Neural progenitor cell (in vitro differentiated cells): Measurements from ENCODE around the gene HSPA12B. TPM values are rescaled to one million over a fixed set of nuclear protein-coding genes. Genes with fewer than 3 reads are reported as not detected.
A peak's percentile ranks its signal among the peaks of the same experiment; 100 is the strongest.

Experiments used
- DNase-seq: peaks from one replicate; pipeline ENCODE4 v3.0.0-alpha.2; 2016; ENCODE audit warnings: low spot score
- H2AFZ ChIP-seq: fragments of 200-600 bp; sonication (generic); replicated peaks from 2 replicates; pipeline ENCODE4 v1.6.1; 2016; ENCODE audit warnings: antibody characterized with exemption
- H3F3A ChIP-seq: fragments of 200-600 bp; sonication (generic); 2 replicates; pipeline ENCODE4 v1.6.1; 2016; ENCODE audit warnings: antibody characterized with exemption, low read depth
- H3K27ac ChIP-seq: fragments of 200-600 bp; sonication (generic); 2 replicates; pipeline ENCODE4 v1.5.1; 2016; ENCODE audit warnings: mild to moderate bottlenecking
- H3K27me3 ChIP-seq: fragments of 200-600 bp; sonication (generic); 2 replicates; pipeline ENCODE4 v1.6.1; 2016; ENCODE audit warnings: mild to moderate bottlenecking, moderate library complexity
- H3K36me3 ChIP-seq: fragments of 200-600 bp; sonication (generic); 2 replicates; pipeline ENCODE4 v1.5.1; 2016
- H3K4me1 ChIP-seq: fragments of 200-600 bp; sonication (generic); 2 replicates; pipeline ENCODE4 v1.6.1; 2016; ENCODE audit warnings: mixed run types
- H3K4me2 ChIP-seq: fragments of 200-600 bp; sonication (generic); 2 replicates; pipeline ENCODE4 v1.6.1; 2016
- H3K4me3 ChIP-seq: fragments of 200-600 bp; sonication (generic); 2 replicates; pipeline ENCODE4 v1.5.1; 2016
- H3K79me2 ChIP-seq: fragments of 200-600 bp; sonication (generic); 2 replicates; pipeline ENCODE4 v1.6.1; 2016; ENCODE audit warnings: low read depth
- H3K9ac ChIP-seq: fragments of 200-600 bp; sonication (generic); 2 replicates; pipeline ENCODE4 v1.6.1; 2016
- H3K9me3 ChIP-seq: fragments of 200-600 bp; sonication (generic); 2 replicates; pipeline ENCODE4 v1.5.1; 2016; ENCODE audit warnings: low read depth
- H4K20me1 ChIP-seq: fragments of 200-600 bp; sonication (generic); 2 replicates; pipeline ENCODE4 v1.6.1; 2016; ENCODE audit warnings: low read depth
- H3K27ac Mint-ChIP-seq: 3 replicates; pipeline ENCODE4 v1.8.0; 2021; ENCODE audit warnings: mixed read lengths
- H3K27me3 Mint-ChIP-seq: 2 replicates; pipeline ENCODE4 v1.8.0; 2022; ENCODE audit warnings: low read depth, mild to moderate bottlenecking, inconsistent platforms, moderate library complexity, mixed read lengths; ENCODE audit not compliant: insufficient read depth
- H3K36me3 Mint-ChIP-seq: 3 replicates; pipeline ENCODE4 v1.8.0; 2021; ENCODE audit warnings: mixed read lengths
- H3K4me1 Mint-ChIP-seq: 3 replicates; pipeline ENCODE4 v1.8.0; 2021; ENCODE audit warnings: mixed read lengths
- H3K4me3 Mint-ChIP-seq: 3 replicates; pipeline ENCODE4 v1.8.0; 2021; ENCODE audit warnings: mild to moderate bottlenecking, moderate library complexity, mixed read lengths
- H3K9me3 Mint-ChIP-seq: 3 replicates; pipeline ENCODE4 v1.8.0; 2020; ENCODE audit warnings: mixed read lengths
- CTCF ChIP-seq: fragments of 200-600 bp; sonication (generic); IDR thresholded peaks from 2 replicates; pipeline ENCODE4 v1.5.1; 2017; ENCODE audit warnings: antibody characterized with exemption, mild to moderate bottlenecking
- EZH2 ChIP-seq: fragments of 200-600 bp; sonication (generic); IDR thresholded peaks from 2 replicates; pipeline ENCODE4 v1.6.1; 2017; ENCODE audit warnings: antibody characterized with exemption, mild to moderate bottlenecking, moderate library complexity
- EZH2phosphoT487 ChIP-seq: fragments of 200-600 bp; sonication (generic); IDR thresholded peaks from 2 replicates; pipeline ENCODE4 v1.6.1; 2017; ENCODE audit warnings: antibody characterized with exemption
- total RNA-seq: library from RNA; depleted of rRNA; stranded (reverse); fragments of >200 nt; gene quantifications from 2 replicates; pipeline ENCODE4 v1.2.3, GENCODE V29; 2015; ENCODE audit warnings: low replicate concordance

HSPA12B gene
- total RNA-seq, 1 donor from 2014 or later = 0.15 TPM

GRCh38 chr20:3696200-3696599 is 36.3 kb upstream of the HSPA12B start:
- no peaks in the 10 kb centered on the region for H3K79me2 ChIP-seq
- no peak overlapping the region for H3K4me2 ChIP-seq
- H3K4me1 ChIP-seq = no peaks in the 10 kb centered on the region
- no peak overlapping the region for H3K27ac ChIP-seq
- no peaks in the 10 kb centered on the region for H3K36me3 ChIP-seq
- peak; percentile 47 for TF ChIP-seq CTCF
- TF ChIP-seq EZH2phosphoT487 = no peak
- TF ChIP-seq EZH2 = no peak
- no peaks in the 10 kb centered on the region for H3F3A ChIP-seq
- Mint-ChIP-seq H3K27ac (no peak overlapping the region), H3K4me3 (no peak overlapping the region), H3K36me3 (no peaks in the 10 kb centered on the region), H3K9me3 (peaks cover 3% of the 10 kb centered on the region), H3K4me1 (no peaks in the 10 kb centered on the region), H3K27me3 (peaks cover 6% of the 10 kb centered on the region)
- no peak overlapping the region for H2AFZ ChIP-seq
- H3K9ac ChIP-seq = no peak overlapping the region
- no peak for DNase-seq
- no peak overlapping the region for H3K4me3 ChIP-seq
- H3K27me3 ChIP-seq = no peaks in the 10 kb centered on the region
- no peaks in the 10 kb centered on the region for H3K9me3 ChIP-seq
- H4K20me1 ChIP-seq = no peaks in the 10 kb centered on the region

GRCh38 chr20:3696745-3697587 is 35.5 kb upstream of the HSPA12B start:
- H3K9me3 ChIP-seq = no peaks in the 10 kb centered on the region

GRCh38 chr20:3697588-3698305 is 34.7 kb upstream of the HSPA12B start:
- Histone ChIP-seq H3K36me3 (no peaks in the 10 kb centered on the region), H3K79me2 (no peaks in the 10 kb centered on the region), H3F3A (no peaks in the 10 kb centered on the region), H3K27me3 (no peaks in the 10 kb centered on the region), H2AFZ (no peak overlapping the region), H3K9me3 (no peaks in the 10 kb centered on the region), H3K4me2 (no peak overlapping the region), H4K20me1 (no peaks in the 10 kb centered on the region), H3K4me3 (no peak overlapping the region), H3K27ac (no peak overlapping the region), H3K9ac (no peak overlapping the region), H3K4me1 (no peaks in the 10 kb centered on the region)
- H3K4me3 Mint-ChIP-seq = no peak overlapping the region
- TF ChIP-seq EZH2phosphoT487 (no peak), EZH2 (no peak), CTCF (no peak)
- no peaks in the 10 kb centered on the region for H3K36me3 Mint-ChIP-seq
- no peaks in the 10 kb centered on the region for H3K4me1 Mint-ChIP-seq
- peaks cover 6% of the 10 kb centered on the region for H3K27me3 Mint-ChIP-seq
- H3K27ac Mint-ChIP-seq = no peak overlapping the region
- H3K9me3 Mint-ChIP-seq = peaks cover 3% of the 10 kb centered on the region
- DNase-seq = no peak

More at GRCh38 chr20:3696745-3697587, 35.5 kb upstream of the HSPA12B start:
- Mint-ChIP-seq H3K4me1 (no peaks in the 10 kb centered on the region), H3K27ac (no peak overlapping the region), H3K27me3 (peaks cover 6% of the 10 kb centered on the region), H3K4me3 (no peak overlapping the region), H3K36me3 (no peaks in the 10 kb centered on the region), H3K9me3 (peaks cover 3% of the 10 kb centered on the region)
- H3K79me2 ChIP-seq = no peaks in the 10 kb centered on the region
- no peaks in the 10 kb centered on the region for H3K36me3 ChIP-seq
- H3K9ac ChIP-seq = no peak overlapping the region
- H2AFZ ChIP-seq = no peak overlapping the region
- H3K4me2 ChIP-seq = no peak overlapping the region
- DNase-seq = no peak
- no peaks in the 10 kb centered on the region for H3K4me1 ChIP-seq
- H3K27me3 ChIP-seq = no peaks in the 10 kb centered on the region
- no peak for TF ChIP-seq EZH2
- no peak for TF ChIP-seq EZH2phosphoT487
- TF ChIP-seq CTCF = no peak
- no peaks in the 10 kb centered on the region for H4K20me1 ChIP-seq
- H3K27ac ChIP-seq = no peak overlapping the region
- no peak overlapping the region for H3K4me3 ChIP-seq
- no peaks in the 10 kb centered on the region for H3F3A ChIP-seq
